GM10847 (cell line): ENCODE data around the gene SLX4IP.

Experiments
- POLR2A ChIP-seq: IDR thresholded peaks from 2 replicates; pipeline ENCODE4 v1.6.1; 2011; ENCODE audit not compliant: insufficient read length; ENCODE audit errors: extremely low read depth

Gene SLX4IP

GRCh38 chr20:10649080-10649796 is 214.1 kb downstream of the SLX4IP start:
- TF ChIP-seq POLR2A: no peak

DNA sequence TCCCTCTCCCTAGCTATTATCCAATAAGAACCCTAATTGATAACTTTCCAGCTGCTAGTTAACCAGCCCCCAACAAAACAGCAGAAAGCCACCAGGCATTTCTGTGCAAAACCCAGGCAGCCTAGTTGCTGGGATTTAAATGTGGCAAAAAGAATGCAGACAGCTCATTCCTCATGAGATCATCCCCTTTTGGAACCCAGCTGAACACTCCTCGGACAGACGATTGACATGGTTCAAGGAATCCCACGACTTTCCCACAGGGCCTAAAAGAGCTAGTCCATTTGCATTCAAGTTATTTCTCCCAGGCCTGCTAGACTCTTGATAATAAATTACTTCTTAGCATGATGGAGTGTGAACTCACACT is 214.7 kb downstream of the SLX4IP start:
- TF ChIP-seq POLR2A: no peak

DNA sequence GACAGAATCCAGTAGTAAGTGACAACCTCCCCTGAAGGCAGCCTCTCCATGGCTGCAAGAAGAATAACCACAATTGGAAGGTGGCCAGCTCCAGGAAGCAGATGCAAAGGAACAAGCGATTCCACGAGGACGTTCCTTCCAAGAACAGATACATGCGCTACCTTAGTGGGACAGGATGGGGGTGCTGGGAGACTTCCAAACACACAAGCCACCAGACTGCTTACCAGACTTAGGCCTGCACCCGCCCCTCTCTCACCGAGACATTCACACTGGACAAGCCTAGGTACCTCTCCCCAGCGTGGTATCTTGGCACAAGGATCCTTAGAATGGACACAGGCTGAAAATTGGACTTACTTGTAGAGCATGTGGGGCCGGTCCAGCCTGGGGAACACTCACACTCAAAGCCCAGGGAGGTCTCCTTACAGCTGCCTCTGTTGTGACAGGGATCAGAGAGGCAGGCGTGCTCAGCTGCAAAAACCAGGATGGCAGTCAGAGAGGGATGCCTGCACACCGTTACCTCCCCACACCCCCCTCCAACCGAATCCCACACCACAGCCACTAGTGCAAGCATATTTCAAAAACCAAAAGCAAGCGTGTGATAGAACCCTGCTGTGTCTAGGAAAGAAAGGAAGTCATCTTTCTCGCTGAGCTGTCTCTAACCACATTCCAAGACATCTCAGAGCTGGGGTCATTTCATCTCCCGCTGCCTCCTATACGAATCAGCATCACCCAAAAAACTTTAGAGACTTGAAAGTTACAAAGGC is 216.3 kb downstream of the SLX4IP start:
- TF ChIP-seq POLR2A: no peak

DNA sequence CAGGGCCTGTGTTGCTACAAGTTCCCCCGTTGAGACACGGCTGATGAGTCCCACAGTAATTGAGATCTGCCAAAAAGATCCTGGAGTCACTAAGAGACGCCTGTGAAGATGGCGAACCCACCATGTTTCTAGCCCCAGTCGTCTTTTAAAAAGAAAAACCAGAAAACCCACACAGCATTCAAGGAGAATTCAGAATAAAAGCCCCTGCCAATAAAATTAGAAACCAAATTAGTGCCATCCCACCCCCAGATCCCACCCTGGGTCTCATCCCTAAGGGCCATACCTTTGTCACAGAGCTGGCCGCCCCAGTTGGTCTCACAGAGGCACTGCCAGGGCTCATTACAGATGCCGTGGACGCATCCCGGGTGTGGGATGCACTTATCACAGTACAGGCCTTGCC is 217.1 kb downstream of the SLX4IP start:
- TF ChIP-seq POLR2A: no peak

- TF ChIP-seq POLR2A: no peak
Measured at GRCh38 chr20:10652660-10653261, 217.7 kb downstream of the SLX4IP start.

DNA sequence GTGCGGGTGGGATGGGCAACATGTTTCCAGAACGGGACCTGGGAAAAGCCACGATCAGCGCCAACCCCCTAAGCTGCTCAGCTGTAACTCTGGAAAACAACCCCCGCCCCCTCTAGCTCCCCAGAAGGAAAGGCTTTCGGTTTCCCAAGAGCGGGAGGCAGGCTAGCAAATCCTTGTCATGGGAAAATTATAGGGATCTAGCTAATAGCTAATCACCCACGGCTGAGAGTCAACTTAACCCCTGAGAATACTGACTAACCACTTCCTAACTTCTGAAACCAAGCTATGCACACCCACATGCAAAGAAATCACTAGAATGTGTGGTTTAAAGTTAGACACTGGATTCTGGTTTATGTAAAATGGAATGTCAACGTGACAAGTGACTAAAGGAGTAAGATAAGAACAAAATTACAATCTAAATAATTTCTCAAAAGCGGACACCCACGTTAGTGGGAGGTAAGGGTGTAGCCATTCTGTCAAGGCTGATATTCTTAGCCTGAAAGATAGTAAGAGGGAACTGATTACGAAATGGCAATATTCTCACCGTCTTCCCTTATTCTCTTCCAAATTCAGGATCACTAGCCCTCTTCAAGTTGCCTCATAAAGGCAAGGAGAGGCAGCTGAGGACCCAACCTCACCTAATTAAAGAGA is 218.6 kb downstream of the SLX4IP start:
- TF ChIP-seq POLR2A: no peak

DNA sequence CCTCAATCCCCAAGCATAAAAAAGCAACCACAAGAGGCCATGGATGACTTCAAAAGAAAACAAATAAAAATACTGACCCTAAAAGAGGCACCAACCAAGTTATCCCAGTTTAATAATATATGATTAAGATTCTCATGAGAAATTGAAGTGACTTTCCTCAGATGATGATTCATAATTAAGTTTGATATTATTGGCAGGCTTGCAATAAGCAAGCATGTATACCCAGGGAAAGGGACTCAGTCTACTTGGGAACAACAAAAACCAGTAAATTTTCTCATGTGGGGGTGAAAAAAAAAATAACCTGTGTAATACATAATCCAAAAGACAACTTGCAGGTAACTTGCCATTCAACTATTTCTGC is 219.1 kb downstream of the SLX4IP start:
- no peak for TF ChIP-seq POLR2A

DNA sequence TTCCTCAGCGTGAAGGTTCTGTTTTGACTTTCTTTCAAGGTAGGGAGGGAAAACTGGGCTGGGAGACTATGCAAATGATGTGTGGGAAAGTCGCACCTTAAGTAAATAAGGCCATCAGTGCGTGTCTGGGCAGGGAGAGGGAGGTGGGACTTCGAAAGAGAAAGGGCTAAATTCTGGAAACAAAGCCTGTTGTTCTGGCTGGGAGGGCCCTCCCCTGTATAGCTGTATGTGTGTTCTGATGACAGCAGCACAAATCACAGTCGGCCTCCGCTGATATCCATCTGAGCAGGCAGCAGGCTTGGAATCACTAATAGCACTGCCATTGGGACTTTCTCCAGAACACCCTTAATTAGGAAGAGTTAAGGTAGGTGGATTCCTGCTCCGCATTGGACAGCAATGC is 219.5 kb downstream of the SLX4IP start:
- no peak for TF ChIP-seq POLR2A

DNA sequence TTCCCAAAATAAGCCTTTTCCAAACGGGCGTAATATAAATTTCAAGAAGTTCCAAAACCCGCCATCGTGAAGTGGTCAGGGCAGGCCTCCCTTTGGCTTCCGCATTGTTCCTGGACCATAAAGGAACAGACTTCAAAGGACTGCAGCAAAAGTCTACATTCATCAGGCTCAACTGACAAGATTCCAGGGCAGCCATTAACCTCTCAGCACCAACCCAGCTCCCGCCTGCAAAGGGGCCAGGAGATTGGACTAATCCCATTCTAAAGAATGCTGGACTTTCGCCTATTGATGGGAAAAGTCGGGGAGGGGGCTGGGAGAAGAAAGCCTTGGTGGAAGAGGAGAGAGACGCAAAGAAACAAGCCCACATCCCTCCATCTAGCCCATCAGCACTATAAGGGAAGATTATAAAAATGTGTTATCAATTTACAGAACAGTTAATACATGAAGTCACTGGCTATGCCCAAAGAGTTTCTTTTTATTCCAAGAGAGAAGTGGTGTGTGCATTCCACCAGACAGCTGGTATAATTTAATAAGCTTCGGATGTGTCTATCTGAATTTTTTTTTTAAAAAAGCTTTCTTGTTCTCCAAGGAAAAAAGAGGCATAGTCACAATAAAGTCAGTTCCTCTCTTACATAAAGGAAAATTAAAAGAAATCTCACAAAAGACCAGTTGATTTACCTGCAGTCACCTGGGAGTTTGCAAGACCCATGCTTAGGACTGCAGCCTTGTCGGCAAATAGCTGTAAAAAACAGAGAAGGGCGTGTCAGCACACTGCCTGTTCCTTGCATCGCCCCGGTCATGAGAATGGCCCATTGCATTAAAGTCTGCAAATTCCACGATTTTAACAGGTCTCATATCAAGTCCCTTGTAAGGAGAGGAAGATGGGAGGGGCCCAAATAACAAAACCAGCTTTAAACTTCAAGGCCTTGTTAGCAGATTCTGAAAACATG is 220.9 kb downstream of the SLX4IP start:
- TF ChIP-seq POLR2A: no peak

DNA sequence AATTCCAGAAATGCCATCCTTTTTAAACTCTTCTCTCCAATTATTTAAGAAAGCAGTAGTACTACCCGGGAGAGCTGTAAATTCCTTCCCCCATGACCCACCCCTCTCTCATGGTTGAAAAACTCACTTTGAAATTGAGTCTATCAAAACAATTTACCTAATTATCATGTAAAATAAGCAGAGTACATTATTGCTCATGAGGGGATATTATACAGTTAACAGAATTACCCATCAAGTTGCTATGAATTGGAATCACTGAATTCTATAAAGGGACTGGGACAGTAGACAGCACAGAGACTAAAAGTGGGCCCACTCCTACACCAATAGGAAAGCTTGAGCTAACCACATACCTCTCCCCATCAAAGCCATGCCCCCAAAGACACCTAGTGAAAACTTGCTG is 222.3 kb downstream of the SLX4IP start:
- TF ChIP-seq POLR2A: no peak

- no peak for TF ChIP-seq POLR2A
Measured at GRCh38 chr20:10658051-10658823, 223.1 kb downstream of the SLX4IP start.

GRCh38 chr20:10658876-10659632 is 223.9 kb downstream of the SLX4IP start:
- TF ChIP-seq POLR2A: no peak
